HG02840 (cell line): Measurements from ENCODE around the gene USP13.

Source experiments
- ATAC-seq: cut with Tn5 transposase; IDR thresholded peaks from one replicate; pipeline ENCODE4 v1.9.1; 2021; ENCODE audit warnings: mild to moderate bottlenecking, moderate library complexity, moderate number of reproducible peaks; ENCODE audit not compliant: unreplicated experiment, low FRiP score

USP13 gene

DNA sequence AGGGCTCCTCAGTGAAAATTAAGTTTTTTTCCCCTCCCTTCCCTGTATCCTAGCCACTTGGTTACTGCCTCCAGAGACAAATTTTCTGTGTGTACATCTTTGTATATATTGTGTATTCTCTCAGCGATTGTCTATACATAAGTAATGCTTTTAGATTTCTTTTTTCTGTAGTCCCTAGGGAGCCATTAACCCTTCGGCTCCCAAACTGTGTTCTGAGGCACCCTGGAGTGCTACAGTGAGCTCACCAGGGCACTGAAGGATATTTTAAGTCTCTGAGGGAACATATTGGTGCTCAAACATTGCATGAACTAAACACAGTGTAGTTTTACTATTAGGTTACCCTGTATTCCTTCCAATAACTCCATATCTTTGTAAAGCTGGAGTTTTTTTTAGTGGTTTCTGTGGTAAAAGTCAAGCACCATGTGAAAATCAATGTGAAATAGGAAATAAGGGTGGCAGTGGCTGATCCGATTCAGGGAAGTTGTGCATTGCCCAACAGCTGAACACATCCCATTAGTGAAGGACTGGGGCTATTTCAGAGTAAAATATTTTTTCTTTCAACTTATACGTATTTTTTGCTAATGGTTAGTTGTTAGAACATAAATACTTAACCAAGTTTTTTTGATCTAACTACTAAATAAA is 43.0 kb downstream of the USP13 start:
- no peak for ATAC-seq

DNA sequence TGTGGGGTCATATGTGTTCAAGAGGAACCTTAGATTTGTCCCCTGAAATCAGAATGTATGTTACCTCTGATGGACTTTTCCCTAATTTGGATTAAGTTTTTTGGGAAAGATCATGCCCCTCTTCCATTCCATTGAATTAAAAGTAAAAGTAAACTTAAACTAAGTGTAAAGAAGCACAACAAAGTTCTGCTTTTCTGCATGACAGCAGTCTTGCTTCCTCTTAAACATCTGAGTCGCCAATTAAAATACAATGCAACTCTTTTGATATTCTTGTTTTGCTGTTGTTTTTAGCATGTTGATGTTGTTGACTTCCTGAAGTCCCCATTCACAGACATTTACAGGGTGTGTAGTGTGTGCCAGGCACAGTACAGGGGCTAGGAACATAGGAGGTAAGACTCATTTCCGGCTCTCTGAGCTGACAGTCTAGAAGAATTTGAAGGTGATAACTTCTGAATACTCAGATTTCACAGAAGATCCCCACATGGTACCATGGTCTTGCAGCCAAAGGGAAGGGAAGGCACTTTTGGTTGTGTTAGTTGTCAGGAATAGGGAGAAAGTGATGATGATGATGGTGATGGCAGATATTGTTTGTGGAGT is 45.0 kb downstream of the USP13 start:
- ATAC-seq = no peak

DNA sequence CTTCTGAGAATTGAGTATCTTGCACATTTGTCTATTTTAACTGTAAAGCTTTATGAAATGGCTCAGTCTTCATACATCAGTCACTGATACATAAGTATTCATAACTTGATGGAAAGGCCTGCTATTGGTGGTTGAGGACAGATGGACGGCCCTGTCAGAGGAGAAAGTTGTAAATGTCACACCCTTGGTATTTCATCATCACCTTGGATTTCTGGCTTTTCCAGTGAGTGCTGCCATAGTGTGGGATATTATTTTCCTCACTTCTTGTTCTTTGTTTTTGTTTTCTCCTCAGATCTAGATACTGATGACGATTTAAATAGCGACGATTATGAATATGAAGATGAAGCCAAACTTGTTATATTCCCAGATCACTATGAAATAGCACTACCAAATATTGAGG is 47.9 kb downstream of the USP13 start:
- no peak for ATAC-seq

DNA sequence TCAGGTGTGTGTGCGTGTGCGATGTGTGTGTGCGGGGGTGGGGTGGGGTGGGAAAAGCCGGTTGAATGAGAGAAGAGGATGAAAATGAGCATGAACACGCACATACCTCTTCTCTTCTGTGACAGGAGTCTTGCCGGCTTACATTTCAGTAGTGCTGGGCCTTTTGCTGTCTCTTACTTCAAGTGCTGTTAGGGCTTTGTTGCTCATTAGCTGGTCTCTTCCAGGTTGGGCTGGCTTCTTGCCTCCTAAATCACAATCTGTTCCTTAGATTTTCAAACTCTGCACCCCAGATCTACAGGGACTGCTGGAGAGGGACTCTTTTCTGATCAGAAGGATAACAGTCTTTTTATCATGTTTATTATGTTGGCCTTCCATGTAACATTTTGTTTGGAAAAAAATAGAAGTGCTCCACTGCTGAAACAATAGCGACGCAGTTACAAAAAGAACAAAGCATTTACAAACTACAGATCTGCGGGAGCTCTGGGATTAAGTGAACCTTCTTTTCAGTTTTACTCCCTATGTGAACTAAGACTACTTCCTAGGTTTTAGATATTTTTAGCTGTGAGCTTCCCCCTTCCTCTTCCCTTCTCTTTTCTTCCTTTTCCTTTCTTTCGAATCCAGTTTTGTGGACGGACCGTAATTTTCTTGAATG is 48.5 kb downstream of the USP13 start:
- ATAC-seq = no peak

DNA sequence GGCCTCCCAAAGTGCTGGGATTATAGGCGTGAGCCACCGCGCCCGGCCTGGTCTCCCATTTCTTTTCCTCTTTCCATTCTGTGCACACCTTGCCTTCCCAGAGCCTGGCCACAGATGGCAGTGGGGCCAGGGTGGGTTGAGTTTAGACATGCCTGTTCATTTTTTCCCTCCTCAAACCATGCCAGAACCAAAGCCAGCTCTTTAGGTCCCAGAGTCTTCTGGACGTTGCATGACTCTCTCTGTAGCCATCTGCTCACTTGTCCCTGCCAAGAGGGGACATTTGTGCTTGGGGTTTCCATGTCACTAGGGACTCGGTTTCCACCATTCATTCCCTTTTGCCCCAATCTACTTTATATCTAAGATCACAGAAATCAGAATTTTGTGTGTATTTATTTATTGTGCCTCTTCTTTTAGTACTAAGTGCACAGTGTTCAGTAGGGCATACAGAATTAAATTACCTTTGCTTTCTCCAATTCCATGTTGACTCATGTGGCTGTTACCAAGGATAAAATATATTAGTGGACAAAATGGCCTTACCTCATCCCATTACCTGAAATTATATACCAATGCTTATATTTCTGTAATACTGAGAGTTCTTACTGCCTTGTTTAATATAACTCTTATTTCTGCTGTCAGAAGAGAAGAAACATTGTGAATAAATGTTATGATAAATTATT is 49.6 kb downstream of the USP13 start:
- ATAC-seq = no peak

DNA sequence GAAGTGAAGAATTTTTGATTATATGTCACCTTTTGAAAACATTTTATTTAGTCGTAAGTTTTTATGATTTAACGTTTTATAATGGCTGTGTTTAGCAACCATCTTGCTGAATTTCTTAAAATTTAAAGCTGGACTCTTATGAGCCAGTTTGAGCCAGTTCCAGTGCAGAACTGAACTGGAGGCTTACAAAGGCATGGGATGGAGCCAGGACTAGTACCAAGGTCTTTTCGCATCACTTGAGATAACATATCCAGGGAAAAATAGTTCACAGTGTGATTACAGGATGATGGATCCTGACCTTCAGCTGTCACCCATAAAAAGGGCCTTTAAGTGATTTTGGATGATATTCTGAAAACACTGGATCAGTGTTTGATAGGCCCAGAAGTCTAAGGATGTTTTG is 51.0 kb downstream of the USP13 start:
- no peak for ATAC-seq

DNA sequence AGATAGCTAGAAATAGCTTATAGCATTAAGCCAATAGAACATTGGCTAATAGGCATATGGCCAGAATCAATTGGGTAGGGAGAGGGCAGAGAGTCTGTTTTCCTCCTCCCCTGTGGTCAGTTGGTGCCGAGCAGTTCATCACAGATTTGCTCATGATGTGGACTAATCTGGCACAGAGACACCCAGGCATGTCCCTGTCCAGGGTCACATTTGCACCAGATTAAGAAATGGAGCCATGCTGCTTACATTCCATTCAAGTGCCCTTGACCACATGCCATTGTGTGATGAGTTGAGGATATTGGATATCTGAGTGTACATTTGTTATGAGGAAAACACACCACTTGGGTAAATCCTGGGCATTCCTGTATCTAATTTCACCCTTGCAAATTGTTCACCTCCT is 53.4 kb downstream of the USP13 start:
- ATAC-seq = no peak

DNA sequence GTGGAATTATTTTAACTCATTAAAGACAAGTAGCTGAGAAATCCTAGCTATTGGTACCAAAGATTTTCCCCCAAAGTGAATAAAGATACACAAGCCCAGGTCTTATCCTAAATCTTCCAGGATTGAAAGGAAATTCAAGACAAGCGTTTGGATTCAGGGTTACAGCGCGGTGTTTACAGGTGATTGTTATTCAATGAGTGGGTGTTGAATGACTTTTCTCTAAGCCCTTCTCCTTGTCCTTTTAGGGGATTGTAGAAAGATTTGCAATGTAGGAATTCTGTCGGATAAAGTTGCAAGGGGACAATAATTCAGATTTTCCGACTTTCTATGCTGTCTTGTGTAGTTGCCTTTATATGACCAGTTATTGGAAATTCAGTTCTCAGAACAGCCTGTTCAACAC is 57.2 kb downstream of the USP13 start:
- no peak for ATAC-seq

DNA sequence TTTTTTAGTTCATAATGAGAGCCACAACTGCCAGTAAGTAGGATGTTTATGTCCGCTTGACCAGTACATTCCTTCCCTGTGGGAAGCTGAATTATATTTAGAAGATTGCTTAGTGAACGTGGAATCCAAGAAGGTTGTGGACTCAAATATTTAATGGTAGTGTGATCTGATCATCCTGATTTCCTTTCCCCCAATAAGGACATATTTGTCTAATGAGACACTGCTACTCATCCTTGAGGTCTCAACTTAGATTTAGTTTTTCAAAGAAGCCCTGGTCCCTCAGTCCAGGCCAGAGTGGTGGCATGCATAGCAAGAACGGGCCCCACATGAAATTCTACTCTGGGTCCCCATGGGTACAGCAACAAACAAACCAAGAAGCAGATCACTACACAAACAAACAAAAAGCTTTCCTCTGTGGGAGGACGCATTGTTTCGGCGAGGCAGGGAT is 60.8 kb downstream of the USP13 start:
- no peak for ATAC-seq

DNA sequence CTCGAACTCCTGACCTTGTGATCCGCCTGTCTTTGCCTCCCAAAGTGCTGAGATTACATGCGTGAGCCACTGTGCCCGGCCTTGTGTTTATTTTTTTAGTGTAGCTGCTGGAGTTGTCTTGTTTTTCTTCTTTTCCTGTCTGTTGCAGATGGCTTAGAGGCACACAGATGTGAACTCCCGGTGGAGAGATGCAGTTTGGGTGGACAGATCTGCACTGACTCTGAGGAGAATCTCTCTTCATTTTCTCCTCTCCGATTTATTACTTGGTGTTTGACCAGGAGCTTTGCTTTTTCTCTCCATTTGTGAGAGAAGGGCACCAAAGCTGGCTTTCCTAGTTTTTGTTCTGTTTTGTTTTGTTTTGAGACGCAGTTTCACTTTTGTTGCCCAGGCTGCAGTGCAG is 62.7 kb downstream of the USP13 start:
- no peak for ATAC-seq

DNA sequence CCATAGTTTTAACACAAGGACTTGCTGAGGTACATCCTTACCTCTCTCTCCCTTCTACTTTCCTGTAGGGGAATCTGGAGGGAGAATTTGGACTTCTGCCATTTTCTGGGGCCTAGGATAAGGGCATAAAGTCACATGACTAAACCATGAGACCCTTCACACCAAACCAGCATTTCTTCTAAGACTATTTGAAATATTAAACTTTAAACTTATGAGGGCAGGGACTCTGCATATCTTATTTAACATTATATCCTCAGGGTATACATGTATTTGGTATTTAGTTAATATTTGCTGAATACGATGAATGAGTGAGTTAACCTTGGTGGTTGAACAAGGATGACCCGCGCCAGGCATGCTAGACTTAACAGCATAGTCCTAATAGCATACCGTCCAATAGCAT is 63.4 kb downstream of the USP13 start:
- no peak for ATAC-seq

DNA sequence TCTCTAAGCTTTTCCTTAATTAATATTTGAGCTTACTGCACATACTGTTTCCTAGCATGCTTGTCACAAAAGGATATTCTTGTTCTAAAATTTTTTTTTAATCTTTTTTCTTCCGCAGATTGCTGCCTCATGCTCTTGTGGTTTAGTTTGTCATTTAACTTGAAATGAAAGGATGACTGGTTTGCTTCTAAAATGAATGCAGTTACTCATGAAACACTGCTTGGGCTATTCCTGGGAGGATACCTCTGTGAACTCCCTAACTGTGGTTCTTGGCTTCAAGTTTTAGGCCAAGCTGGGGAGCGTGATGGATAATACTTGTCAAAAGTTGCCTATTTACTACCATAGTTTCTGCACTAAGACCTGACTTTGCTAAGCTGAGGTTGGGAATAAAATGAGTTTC is 64.0 kb downstream of the USP13 start:
- ATAC-seq = no peak

DNA sequence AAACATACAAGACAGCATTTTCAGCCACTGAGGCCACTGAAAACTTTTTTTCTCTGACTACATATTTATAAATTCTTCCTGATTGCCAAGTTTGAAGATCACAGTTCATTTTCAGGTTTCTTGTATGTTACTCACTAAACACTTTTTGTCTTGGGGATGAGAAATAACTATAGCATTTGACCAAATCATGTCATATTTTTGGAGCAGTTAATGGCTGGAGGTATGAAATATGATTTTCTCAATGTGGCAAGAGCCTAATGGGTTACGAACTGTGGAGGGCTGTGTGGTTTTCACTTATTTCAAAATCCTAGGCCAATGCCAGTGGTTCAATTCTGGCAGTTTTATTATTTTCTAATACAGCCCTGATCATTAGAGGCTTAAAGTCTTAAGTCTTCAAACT is 64.4 kb downstream of the USP13 start:
- no peak for ATAC-seq

DNA sequence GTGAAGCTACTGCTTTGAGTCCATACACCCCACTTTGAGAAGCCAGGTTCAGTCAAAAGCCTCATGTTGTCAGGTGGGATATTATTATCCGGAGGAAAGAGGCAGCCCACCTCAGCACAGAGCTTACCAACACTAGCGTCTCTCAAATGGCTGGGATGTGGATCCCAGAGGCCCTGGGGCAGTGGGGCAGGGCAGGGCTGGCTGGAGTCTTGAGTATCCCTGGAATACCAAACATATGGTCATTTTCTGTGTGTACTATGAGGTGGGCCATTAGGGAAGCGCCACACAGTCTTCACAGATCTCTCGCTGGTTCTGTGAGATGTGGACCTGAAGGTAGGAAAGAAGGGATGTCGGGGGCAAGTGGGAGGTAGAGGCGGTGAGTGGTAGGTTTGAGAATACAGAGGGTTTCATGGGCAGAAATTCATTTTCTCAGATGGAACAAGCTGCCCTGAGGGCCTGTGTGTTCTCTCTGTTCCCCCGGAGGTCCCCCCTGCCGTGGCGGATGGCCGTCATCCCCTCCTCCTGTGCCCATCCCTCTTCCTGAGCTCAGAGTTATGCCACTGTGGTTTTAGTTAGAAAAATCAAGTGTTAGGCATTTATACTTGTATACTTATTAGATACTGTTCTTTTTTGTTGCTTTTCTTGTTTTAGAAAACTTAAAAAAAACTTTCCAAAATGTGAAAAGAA is 66.4 kb downstream of the USP13 start:
- ATAC-seq = no peak

DNA sequence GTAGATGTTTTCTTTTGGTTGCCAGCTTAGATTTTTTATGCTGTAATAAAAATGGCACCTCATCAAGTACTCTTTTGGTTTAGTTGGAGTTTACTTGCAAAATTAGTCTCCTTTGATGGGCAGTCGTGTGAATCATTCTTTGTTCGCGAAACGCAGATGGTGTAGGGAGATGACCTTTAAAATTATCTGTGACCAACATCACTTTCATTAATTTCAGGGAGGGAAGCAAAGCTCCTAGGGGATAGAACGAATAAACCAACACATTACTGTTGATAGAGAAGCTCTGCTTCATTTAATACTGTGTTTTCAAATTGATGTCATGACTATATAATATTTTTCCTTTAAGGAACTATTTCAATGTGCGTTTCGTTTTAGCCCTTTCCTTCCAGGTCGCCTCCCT is 67.4 kb downstream of the USP13 start:
- ATAC-seq = no peak

DNA sequence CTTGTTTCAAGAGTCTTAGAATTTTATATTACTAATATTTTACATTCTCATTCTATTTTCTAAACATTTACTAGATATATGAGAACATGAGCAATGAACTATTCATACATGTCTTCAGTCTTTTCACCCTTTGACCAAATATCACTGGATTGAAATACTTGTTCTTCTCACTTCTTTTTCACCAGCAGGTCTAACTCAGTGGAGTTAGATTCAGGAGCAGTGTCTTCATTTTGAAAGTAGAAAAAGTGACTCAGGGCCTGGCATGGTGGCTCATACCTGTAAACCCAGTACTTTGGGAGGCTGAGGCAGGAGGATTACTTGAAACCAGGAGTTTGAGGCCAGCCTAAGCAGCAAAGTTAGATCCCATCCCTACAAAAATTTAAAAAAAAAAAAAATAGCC is 70.8 kb downstream of the USP13 start:
- ATAC-seq = no peak

DNA sequence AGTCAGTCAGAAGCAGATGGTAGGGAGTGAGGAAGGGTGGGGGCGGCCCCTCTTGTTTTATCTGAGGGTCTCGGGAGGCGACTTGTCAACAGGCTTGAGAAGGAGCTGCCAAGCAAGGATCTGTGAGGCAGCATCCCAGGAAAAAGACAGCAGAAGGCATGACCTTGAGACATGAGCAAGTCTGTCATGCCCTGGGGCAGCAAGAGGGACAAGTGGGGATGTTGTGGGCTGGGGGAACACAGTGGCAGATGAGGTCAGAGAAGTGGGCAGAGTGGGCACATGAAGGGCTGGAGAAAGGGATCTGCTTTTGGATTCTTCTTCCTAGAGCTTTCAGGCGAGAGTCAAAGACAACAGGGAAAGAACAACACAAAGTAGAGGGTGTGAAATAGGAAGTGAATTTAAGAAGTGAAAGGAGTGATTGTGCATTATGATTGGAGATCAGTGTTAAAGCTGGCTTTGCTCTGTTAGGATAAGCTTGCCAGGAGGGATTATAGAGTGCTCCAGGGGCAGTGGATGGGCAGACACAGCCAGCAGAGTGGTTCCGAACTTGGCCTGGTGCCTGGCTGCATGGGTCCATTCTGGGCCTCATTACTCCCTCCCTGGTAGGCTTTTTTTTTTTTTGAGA is 73.3 kb downstream of the USP13 start:
- ATAC-seq = no peak

DNA sequence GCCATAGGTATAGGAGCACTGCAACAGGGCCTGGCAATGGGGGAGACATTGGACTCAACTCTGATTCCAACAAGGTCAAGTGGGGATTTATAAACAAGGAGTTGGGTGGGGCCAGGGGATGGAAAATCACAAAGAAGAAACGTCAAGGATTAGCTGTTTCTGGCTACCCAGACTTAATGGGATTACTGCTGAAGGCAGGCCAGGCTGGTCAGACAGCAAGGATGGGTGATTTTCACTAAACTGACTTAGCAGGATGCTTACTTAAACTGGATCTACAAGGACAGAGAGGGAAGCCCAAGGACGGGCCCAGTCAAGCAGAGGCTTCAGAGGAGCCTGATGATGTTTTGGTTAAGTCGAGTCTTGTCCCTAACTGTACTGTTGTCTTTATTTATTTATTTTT is 76.2 kb downstream of the USP13 start:
- ATAC-seq = no peak

DNA sequence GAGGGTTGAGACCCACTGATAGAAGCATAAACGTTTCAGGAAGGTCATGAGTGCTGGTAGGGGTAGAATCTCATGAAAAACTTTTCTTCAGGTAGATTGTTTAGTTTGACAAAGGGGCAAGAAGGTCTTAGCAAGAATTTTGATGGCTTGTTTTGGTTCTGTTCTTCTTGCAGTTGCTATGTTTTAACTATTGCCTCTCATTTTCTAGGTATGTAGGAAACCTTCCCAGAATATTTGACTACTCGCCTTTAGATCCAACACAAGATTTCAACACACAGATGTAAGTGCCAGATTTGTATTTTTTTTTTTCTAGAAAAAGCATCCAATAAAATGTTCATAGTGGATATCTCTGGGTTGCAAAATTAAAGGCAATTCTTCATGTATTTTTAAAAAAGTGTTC is 77.1 kb downstream of the USP13 start:
- ATAC-seq = no peak

DNA sequence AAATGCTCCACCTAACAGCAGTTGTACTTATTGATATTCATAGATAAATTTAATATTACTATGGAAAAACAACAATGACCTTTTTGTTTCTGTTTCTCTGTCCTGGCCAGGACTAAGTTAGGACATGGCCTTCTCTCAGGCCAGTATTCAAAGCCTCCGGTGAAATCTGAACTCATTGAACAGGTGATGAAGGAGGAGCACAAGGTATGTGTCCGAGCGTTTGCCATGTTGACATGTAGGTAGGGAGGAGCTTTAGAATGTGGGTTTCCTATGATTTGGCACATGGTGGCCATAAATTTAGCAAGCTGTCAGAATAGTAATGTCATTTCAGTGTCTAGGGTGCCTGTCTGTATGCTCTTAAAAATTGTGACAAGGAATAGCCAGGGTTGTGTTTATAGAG is 77.7 kb downstream of the USP13 start:
- ATAC-seq = no peak

DNA sequence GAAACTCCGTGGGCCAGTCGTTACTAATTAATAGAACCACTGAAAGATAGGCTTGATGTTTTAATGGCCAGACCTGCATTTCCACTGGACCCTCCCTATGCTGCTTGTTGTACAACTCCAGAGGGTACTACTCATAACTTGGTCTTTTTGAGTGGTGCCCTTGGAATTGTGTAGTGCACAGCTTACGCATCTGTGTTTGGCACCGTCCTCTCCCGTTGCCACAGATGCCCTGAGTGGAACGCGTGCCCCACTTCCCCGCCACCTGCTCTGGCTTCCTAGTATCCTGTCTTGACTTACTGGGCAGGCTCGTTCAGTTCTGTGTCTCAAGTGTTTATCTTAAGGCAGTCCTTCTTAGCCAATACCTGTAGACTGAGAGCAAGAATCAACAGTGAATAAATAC is 78.7 kb downstream of the USP13 start:
- ATAC-seq = no peak
